ENCODE measurements around the gene HTR4.

HTR4 gene

GRCh38 chr5:148524721-148525120, 129.6 kb downstream of the HTR4 start:
- no peak for DNase-seq

DNA sequence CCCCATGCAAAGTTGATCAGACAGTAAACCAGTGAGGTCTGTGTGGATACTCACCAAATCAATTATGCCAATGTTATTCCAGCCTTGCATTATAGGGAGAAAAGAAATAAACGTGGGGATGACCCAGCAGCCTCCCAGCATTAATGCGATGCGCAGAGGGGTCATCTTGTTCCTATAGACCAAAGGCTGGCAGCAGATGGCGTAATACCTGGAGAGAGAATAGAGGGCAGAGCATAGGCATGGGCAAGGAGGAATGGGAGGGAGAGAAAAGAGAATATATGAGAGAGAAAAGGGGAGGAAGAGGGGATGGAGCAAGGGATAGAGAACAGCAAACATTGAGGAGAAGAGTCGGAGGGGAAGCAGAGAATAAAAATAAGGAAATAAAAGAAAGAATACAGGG, 131.2 kb downstream of the HTR4 start:
- no peak for DNase-seq

- DNase-seq, result no peak
Measured at GRCh38 chr5:148515460-148515859, 138.9 kb downstream of the HTR4 start.

- DNase-seq, result no peak
Measured at GRCh38 chr5:148514344-148514743, 140.0 kb downstream of the HTR4 start.

GRCh38 chr5:148512498-148512897, 141.8 kb downstream of the HTR4 start:
- DNase-seq, result no peak

GRCh38 chr5:148511810-148512347, 142.4 kb downstream of the HTR4 start:
- DNase-seq, result no peak

GRCh38 chr5:148509893-148510292, 144.4 kb downstream of the HTR4 start:
- no peak for DNase-seq

GRCh38 chr5:148507648-148508047, 146.7 kb downstream of the HTR4 start:
- no peak for DNase-seq

GRCh38 chr5:148499452-148499851, 154.9 kb downstream of the HTR4 start:
- no peak for DNase-seq

DNA sequence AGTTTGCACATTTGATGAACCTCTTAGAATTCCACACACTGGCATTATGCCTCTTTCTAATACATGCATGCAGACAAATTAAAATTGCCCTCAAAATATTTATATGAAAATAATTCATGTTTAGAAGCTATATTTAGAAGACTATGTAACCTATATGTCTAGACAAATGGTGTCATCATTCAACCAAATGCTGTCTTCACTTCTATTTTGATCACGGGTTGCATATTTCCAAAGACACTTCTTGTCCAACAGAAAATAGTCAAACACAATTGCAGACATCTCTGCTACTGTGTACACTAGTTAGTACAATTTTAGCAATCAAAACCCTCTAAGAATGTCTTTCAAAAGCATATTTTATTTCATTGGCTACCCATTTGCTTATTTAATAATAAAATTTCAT, 156.6 kb downstream of the HTR4 start:
- DNase-seq, result no peak

DNA sequence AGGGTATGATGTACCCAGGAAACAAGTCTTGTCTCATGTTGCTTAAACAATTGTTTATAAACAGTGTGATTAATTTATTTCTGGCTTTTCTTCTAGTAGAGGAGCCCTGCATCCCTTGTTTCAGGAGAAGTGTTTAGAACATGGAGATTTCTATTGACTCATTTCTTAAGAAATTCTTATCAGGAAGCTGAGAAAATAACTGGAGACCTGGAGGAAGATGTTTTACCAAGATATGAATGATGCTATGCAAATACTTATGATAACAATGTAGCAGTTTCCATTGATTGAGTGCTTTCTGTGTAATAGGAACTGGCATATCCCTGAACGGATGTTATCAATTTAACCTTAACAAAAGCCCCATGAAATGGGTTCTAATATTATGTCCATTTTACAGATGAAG, 162.0 kb downstream of the HTR4 start:
- no peak for DNase-seq

DNA sequence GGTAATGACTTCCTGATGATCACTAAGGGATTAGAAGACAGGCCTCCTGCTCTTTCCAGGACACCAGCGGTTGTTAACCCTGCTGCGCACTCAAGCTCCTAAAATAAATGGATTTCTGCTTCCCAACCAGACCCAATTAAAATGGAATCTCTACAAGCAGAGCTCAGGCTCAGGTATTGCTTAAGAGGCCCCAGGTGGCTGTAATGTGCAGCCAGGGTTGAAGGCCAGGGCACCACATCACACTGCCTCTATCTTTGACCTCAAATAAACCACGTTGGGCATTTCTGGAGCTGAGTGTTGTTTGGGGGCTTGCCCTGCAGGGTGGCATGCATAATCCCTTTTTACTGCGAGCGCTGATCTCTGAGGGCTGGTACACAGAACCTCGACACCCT, 162.5 kb downstream of the HTR4 start:
- no peak for DNase-seq

GRCh38 chr5:148491015-148491792, 163.1 kb downstream of the HTR4 start:
- no peak for DNase-seq

GRCh38 chr5:148488757-148489156, 165.6 kb downstream of the HTR4 start:
- DNase-seq, result no peak

DNA sequence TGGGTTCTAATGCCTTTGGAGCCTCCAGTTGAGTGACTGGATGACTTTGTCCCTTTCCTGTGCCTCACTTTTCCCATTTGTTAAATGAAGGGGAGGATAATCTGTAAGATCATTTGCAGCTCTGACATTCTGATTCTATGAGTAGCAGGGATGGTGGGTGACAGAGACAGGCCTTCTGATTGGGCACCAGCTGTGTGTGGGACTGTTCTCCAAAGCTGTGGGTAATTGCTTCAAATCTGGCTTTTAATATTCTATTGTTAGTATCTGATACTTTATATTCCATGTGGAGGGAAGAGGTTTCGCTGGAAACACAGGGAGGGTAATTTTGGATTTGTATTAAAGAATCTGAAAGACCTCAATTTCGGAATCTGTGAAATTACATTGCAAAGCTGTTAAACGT, 167.9 kb downstream of the HTR4 start:
- no peak for DNase-seq

DNA sequence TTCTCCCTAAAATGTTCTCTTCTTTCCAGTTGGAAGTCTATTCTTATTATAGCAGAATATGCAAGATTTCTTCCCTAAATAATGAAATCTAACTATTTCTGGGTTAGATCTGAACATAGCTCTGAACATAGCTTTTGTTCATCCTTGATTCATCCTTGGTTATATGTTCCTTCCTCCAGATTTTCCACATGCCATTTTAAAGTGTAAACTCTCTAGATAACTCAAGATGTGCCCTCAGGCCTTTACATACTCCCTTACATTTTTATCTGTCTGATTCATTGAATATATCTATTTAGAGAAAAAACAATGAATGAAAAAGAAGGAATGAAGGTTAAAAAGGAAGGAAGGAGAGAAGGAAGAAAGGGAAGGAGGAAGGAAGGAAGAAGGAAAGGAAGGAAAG, 169.7 kb downstream of the HTR4 start:
- no peak for DNase-seq

GRCh38 chr5:148483750-148484149, 170.6 kb downstream of the HTR4 start:
- DNase-seq, result no peak

DNA sequence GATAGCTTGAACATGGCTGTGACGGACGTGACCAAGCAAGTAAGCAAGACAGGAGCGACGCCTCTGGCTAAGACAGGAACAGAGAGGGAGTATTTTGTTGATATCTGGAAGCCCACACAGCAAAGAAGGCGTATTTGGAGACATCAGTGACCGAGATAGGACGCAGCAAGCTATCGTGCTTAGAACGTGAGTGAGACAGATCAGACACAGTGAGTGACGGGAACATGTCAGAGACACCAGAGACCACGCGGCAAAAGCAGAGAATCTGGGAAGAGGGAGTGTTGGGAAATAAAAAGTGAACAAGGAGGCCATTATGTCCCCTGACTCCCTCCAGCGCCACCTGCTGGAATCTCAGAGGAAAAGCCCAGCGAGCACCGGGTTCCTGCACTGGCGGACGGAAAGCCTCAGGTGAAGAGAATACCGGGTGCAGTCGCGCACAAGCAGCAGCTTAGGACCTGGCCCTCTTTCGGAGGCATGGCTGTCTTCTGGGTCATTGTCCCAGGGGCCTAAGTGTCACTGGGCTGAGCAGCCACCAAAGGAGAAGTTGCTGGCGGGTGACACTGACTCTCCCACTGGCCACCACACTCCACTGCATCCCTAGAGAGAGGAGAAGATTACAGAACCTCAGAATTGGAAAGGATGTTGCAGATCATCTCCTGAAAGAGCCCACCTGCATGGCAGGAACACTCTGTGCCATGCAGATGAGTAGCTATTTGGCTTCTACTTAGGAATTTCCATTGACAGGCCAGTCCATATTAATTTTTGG, 171.4 kb downstream of the HTR4 start:
- DNase-seq, result no peak

DNA sequence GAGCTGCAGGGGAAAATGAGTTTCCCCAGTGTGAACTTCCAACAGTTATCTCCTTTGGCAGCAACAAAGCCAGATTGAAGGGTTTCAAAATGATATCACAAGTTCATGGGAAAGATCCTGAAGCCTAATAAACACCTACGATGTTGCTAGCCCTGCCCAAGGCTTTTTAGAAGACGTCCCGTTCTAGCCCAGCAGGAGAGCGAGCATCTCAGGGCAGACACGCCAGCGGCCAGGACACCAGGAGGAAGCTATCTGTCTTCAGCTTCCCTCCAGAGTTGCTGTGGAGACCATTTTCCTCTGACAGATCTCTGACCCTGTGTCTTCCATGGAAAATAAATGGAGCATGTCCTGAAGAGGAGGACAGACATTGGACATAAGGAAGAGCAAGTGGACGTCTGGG, 172.1 kb downstream of the HTR4 start:
- DNase-seq, result no peak

DNA sequence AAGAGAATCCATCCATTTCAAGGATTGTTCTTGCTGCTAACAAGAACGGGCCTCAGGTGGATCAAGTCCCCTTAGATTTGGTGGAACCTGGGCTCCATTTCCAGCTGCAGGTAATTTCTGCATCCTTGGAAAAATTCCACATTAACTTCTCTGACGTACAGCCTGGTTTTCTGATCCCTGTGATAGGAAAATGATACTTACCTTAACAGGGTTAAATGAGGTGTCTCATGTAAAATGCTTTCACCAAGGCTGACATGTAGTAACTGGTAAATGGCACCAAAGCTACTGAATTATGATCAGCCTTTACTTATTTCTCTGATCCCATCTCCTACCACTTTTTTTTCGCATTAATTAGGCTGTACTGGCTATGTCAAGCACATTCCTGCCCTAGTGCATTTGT, 176.9 kb downstream of the HTR4 start:
- DNase-seq, result no peak

GRCh38 chr5:148476302-148476701, 178.0 kb downstream of the HTR4 start:
- no peak for DNase-seq

DNA sequence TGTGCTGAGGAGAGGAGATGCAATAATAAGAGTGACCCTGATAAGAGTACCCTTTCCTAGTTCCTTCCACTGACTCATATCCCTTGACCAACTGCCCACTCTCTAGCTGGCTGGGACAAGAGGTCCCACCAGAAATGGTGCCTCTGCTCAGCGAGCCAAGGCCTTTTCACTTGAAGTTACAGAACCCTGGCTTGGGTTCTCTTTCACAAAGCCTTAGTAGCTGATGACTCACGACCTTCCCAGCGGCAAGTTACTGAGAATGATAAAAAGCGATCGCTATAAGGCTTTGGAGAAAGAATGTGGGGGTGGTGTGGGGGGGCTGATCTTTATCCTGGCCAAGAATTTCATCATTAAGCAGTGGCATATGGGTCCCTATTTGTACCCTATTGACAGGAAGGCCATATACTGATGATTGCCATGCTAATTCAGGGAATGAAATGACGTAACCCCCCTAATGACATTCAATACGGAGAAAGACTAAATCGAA, 180.3 kb downstream of the HTR4 start:
- no peak for DNase-seq

DNA sequence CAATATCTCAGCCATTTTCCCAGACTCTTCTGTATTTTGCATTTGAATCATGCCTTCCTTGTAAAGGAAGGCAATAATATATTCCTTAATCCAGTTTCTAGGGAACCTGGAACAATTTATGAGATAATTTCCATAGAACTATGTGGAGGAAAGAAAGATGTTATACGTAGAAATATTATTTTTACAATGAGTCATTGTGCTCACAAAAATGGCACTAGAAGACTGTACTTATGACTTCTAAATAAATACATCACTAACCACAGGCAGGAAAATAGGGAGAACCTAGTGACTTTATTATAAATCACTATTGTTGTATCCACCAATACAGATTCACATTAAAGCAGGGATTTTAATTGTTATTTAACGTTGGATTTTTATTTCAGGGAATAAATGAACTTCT, 182.9 kb downstream of the HTR4 start:
- DNase-seq, result no peak

DNA sequence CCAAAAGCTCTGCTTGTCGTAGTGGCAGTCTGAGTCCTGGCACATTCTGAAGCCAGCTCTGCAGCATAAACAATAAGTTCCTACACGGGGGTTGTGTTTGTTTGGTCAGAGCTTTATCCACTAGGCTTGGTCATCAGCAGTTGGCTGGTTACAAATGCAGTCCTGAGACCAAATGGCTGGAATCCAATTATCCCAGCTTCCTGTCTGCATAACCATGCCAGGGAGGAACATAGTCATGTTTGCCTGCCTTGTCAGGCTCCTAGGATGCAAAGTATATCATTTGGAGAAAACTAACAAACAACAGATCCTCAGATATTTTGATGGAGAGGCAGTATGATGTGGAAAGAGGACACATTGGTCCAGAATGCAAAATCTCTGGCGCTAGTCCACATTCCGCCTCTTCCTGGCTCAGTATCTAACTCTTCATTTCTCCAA, 184.8 kb downstream of the HTR4 start:
- no peak for DNase-seq
